GM12801 (cell line): ENCODE measurements around the gene ZBTB38.

Experiments
- TF ChIP-seq, protein P1 (sequence below): IDR thresholded peaks from one replicate; pipeline ENCODE4 v1.5.1; 2011; ENCODE audit warnings: control low read depth; ENCODE audit not compliant: insufficient read length; ENCODE audit errors: extremely low read depth

ZBTB38 gene, protein sequence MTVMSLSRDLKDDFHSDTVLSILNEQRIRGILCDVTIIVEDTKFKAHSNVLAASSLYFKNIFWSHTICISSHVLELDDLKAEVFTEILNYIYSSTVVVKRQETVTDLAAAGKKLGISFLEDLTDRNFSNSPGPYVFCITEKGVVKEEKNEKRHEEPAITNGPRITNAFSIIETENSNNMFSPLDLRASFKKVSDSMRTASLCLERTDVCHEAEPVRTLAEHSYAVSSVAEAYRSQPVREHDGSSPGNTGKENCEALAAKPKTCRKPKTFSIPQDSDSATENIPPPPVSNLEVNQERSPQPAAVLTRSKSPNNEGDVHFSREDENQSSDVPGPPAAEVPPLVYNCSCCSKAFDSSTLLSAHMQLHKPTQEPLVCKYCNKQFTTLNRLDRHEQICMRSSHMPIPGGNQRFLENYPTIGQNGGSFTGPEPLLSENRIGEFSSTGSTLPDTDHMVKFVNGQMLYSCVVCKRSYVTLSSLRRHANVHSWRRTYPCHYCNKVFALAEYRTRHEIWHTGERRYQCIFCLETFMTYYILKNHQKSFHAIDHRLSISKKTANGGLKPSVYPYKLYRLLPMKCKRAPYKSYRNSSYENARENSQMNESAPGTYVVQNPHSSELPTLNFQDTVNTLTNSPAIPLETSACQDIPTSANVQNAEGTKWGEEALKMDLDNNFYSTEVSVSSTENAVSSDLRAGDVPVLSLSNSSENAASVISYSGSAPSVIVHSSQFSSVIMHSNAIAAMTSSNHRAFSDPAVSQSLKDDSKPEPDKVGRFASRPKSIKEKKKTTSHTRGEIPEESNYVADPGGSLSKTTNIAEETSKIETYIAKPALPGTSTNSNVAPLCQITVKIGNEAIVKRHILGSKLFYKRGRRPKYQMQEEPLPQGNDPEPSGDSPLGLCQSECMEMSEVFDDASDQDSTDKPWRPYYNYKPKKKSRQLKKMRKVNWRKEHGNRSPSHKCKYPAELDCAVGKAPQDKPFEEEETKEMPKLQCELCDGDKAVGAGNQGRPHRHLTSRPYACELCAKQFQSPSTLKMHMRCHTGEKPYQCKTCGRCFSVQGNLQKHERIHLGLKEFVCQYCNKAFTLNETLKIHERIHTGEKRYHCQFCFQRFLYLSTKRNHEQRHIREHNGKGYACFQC (N-terminal part only)

DNA sequence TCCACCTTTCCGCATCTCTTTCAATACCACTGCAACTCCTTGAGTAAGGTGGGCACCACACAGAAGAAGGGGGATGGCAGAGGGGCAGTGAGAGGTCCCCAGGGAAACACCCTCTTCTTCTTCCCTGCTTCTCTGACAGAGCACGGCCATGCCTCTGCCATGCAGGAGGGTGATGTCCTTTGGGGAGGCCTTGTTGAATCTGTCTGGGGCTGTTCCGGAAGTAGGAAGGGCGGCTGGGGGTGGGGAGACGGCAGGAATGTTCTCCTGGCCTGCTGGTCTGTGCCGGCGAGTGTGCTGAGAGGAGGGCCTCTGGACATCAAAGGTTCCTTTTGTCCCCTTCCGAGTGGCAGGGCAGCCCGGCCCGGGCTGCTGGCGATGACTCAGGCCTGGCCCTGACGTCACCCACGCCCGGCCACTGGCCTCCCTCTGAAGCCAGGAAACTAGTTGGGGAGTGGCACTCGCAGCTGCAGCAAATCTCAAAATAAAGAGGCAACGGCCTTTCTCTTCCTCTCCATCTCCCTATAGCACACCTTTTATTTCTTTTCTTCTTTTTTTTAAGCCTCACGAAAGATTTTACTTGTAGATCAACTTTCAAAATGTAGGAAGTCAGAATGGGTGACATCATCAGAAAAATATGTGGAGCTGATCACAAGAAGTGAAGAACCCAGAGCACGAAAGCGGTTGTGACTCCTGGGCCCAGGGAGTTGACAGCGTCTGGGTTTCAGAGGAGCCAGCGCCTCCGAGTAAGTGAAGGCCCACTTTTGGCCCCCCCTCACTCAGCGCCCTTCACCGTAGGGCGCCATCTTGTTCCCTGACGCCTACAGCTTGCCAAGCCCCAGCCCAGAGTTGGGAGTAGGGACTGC lies at the start of gene ZBTB38:
ZBTB38 (plus strand) TSS at position 443 of the 863 bp plus-strand sequence. CDS start 73,885 bp downstream, outside the sequence.
- TF ChIP-seq, protein P1, sequence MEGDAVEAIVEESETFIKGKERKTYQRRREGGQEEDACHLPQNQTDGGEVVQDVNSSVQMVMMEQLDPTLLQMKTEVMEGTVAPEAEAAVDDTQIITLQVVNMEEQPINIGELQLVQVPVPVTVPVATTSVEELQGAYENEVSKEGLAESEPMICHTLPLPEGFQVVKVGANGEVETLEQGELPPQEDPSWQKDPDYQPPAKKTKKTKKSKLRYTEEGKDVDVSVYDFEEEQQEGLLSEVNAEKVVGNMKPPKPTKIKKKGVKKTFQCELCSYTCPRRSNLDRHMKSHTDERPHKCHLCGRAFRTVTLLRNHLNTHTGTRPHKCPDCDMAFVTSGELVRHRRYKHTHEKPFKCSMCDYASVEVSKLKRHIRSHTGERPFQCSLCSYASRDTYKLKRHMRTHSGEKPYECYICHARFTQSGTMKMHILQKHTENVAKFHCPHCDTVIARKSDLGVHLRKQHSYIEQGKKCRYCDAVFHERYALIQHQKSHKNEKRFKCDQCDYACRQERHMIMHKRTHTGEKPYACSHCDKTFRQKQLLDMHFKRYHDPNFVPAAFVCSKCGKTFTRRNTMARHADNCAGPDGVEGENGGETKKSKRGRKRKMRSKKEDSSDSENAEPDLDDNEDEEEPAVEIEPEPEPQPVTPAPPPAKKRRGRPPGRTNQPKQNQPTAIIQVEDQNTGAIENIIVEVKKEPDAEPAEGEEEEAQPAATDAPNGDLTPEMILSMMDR: no peak

DNA sequence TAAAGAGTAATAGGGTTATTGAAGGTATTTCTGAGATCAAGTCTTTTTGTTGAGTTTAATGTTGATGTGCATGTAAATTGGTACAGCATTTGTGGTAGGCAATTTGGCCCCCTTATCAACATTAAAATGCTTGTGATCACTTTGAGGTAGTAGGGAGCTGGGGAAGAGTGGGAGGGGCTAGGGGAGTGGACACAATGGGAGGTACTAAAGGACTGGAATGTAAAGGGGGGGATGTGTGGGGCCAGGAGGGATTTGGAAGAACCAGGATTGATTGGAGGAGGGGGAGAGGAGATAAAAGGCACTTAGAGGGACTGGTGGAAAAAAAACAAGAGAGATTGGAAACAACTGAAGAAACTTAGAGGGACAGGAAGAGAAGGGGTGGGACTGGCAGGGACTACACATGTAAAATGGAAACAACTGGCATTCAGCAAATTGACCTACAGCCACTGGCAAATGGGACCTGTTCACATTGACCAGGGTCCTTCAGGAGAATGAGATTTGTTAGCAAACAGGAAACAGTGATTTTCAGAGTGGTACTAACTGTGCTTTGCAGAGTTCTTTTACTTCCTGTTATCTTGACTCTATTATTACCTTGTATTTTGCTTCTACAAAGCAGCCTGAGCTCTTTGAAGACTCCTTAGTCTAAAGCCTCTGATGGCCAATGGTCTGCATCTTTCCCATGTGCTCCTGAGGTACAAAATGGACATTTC lies 47.8 kb upstream of the ZBTB38 start:
- TF ChIP-seq, protein P1: no peak

DNA sequence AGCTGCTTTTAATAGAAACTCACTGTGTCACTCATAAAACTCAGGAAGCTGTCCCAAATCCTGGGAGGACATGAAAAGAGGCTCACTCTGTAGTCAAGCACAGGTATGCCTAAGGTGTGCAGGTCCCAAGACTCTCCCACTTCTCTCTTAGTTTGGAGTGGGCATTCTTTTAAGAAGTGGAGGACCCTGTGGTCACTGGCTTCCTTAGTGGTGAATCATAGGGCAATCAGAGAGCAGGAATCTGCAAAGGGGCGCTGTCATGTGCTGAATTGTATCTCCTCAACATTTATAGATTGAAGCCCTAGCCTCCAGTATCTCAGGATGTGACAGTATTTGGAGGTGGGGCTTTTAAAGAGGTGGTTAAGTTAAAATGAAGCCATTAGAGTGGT lies 47.2 kb upstream of the ZBTB38 start:
- TF ChIP-seq, protein P1: no peak

DNA sequence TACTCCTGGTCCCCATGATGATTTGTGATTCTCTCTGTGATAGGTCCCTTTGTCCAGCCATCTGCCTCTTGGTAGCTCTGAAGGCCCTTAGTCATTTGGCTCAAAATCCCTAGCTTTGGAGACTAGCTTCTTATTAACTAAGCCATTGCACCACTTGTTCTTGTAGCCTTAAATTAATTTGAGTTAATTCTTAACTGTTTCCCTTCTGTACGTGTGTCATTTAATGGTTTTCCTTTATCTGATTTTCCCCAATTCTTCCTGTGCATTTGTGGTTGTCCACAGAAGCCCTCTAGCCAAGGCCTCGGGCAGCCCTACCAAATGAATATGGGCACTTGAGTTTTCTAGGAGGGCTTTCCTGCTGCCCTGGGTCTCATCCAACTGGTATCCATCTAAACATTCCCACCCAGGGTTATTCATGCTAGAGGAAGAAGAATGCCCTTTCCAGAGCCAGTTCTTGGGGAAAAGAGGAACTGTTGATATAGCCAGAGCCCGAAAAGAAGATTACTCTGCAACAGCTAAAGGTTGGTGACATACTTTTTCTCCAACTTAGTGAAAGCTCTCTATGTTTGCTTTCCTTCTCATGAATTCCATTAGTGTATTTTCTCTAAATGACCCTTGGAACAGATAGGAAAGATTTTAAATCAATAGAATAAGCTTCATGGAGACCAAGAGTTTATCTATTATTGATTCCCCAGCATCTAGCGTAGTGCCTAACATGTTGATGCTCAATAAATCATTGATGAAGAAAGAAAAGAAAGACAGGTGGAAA lies 44.2 kb upstream of the ZBTB38 start:
- TF ChIP-seq, protein P1: no peak

DNA sequence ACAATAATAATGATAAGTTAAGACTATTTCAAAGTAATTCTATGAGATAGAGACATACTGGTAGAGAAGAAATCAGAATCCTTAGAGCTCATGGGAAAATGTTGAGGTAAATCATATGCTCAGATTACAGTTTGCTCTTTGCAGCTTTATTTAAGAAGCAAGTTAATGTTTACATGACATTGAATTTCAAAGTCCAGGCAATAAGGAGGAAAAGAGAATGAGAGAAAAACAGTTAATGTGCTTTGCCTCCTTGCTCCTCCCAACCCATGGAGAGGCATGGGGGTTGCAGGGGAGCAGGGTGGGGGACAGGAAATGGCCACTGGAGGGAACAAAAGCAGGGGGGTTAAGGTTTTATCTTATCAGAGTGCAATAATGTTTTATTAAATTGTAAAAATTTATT lies 42.2 kb upstream of the ZBTB38 start:
- TF ChIP-seq, protein P1: no peak

DNA sequence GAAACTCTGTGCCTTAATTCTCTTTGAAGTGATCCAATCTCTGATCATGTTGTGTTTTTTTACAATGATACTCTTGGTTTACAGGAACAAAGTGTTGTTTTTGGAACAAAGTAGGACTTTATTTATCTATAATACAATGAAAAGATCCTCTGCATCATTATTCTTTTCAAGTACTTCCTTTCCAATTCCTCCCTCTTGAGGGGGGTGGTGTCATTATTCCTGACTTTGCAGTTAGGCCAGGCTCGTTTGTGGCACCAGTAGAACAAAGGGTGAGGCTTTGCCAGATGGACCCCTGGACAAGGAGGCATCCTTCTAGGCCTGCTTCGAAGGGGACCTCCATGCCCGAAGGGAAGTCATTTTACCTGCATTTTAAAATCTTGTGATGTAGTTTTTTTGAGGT lies 41.7 kb upstream of the ZBTB38 start:
- TF ChIP-seq, protein P1: no peak
